ENCODE data around the gene UGT1A6. TPM values are rescaled to one million over a fixed set of nuclear protein-coding genes. Genes with fewer than 3 reads are reported as not detected.

Gene UGT1A6
- total RNA-seq, 1 donor from 2014 or later, result not detected

GRCh38 chr2:233674995-233675394, 17.7 kb upstream of the UGT1A6 start:
- intact Hi-C loops (cut with micrococcal nuclease), result no loop called here
- no peak for DNase-seq
- Mint-ChIP-seq H3K27ac (no peak overlapping the region), H3K4me3 (no peak overlapping the region), H3K4me1 (no peaks in the 10 kb centered on the region), H3K36me3 (ENCODE audit: low read depth) (no peaks in the 10 kb centered on the region), H3K27me3 (peaks cover 20% of the 10 kb centered on the region), H3K9me3 (no peaks in the 10 kb centered on the region)
- ChIA-PET CTCF (no interaction called here), POLR2A (no interaction called here)
- ATAC-seq (ENCODE audit: low read depth), result no peak
- no peak for TF ChIP-seq CTCF (IDR thresholded peaks at IDR 0.05)

- intact Hi-C loops (cut with micrococcal nuclease), result no loop called here
- H3K36me3 Mint-ChIP-seq (ENCODE audit: low read depth), result no peaks in the 10 kb centered on the region
- peaks cover 15% of the 10 kb centered on the region for H3K27me3 Mint-ChIP-seq
- CTCF ChIA-PET, result no interaction called here
- DNase-seq, result no peak
- no peak for TF ChIP-seq CTCF (IDR thresholded peaks at IDR 0.05)
- no peak overlapping the region for H3K4me3 Mint-ChIP-seq
- no peaks in the 10 kb centered on the region for H3K4me1 Mint-ChIP-seq
- ATAC-seq (ENCODE audit: low read depth), result no peak
- no peaks in the 10 kb centered on the region for H3K9me3 Mint-ChIP-seq
- POLR2A ChIA-PET, result no interaction called here
- H3K27ac Mint-ChIP-seq, result no peak overlapping the region
Observed at GRCh38 chr2:233676046-233676445, 16.6 kb upstream of the UGT1A6 start.

GRCh38 chr2:233679196-233679595, 13.5 kb upstream of the UGT1A6 start:
- Mint-ChIP-seq H3K27ac (no peak overlapping the region), H3K4me1 (peaks cover 13% of the 10 kb centered on the region), H3K9me3 (no peaks in the 10 kb centered on the region), H3K27me3 (peaks cover 11% of the 10 kb centered on the region), H3K4me3 (no peak overlapping the region), H3K36me3 (ENCODE audit: low read depth) (no peaks in the 10 kb centered on the region)
- intact Hi-C loops (cut with micrococcal nuclease), result no loop called here
- no peak for DNase-seq
- CTCF ChIA-PET, result no interaction called here
- TF ChIP-seq CTCF (IDR thresholded peaks at IDR 0.05), result no peak
- POLR2A ChIA-PET, result no interaction called here
- no peak for ATAC-seq (ENCODE audit: low read depth)

- Mint-ChIP-seq H3K4me1 (peaks cover 13% of the 10 kb centered on the region), H3K9me3 (no peaks in the 10 kb centered on the region), H3K27ac (no peak overlapping the region), H3K27me3 (peaks cover 11% of the 10 kb centered on the region), H3K4me3 (no peak overlapping the region), H3K36me3 (ENCODE audit: low read depth) (no peaks in the 10 kb centered on the region)
- DNase-seq (no peak), ATAC-seq (ENCODE audit: low read depth) (no peak)
- intact Hi-C loops (cut with micrococcal nuclease), result no loop called here
- CTCF ChIA-PET, result interaction anchor here (0.8 kb wide), 1 partner anchor 35 kb away, joined by 3 read pairs; no protein-coding TSS in a partner anchor
- TF ChIP-seq CTCF (IDR thresholded peaks at IDR 0.05), result no peak
- POLR2A ChIA-PET, result no interaction called here
Observed at GRCh38 chr2:233680361-233681045, 12.2 kb upstream of the UGT1A6 start.

- intact Hi-C loops (cut with micrococcal nuclease), result no loop called here
- TF ChIP-seq CTCF (IDR thresholded peaks at IDR 0.05), result no peak
- ChIA-PET CTCF (no interaction called here), POLR2A (no interaction called here)
- Mint-ChIP-seq H3K4me1 (peaks cover 13% of the 10 kb centered on the region), H3K36me3 (ENCODE audit: low read depth) (no peaks in the 10 kb centered on the region), H3K4me3 (no peak within 1 kb of the TSS), H3K9me3 (no peaks in the 10 kb centered on the region), H3K27me3 (peaks cover 10% of the 10 kb centered on the region), H3K27ac (no peak within 1 kb of the TSS)
- DNase-seq (no peak), ATAC-seq (ENCODE audit: low read depth) (no peak)
Observed at GRCh38 chr2:233681521-233682099, 11.1 kb upstream of the UGT1A6 start, which contains the start of gene UGT1A7. UGT1A7 (plus strand) TSS chr2:233681901; CDS start chr2:233681938, 37 bp downstream.
